Measurements from ENCODE around the gene CASP8AP2.
"Not testable (repeated sequence)": the region's sequence is repeated elsewhere in the genome, so short reads cannot be mapped to it uniquely, and the experiment has no call there.

The CASP8AP2 gene

GRCh38 chr6:89792881-89793280 lies 36.8 kb upstream of the CASP8AP2 start:
- Histone ChIP-seq H3K4me3 (ENCODE audit: insufficient read depth, low read depth, low read length, poor library complexity, severe bottlenecking) (no peak overlapping the region), H3K9me3 (ENCODE audit: control insufficient read depth, low read length) (no peaks in the 10 kb centered on the region), H3K36me3 (ENCODE audit: control insufficient read depth, insufficient read depth, low read length) (peaks cover 29% of the 10 kb centered on the region), H3K27ac (ENCODE audit: insufficient read depth, low read length, poor library complexity, severe bottlenecking) (no peak overlapping the region), H3K4me1 (ENCODE audit: control insufficient read depth, insufficient read depth, low read length, poor library complexity, severe bottlenecking) (peaks cover 12% of the 10 kb centered on the region), H3K27me3 (replicated peaks; ENCODE audit: control insufficient read depth, insufficient read depth, low read length, poor library complexity, severe bottlenecking) (no peaks in the 10 kb centered on the region)
- no peak for DNase-seq

DNA sequence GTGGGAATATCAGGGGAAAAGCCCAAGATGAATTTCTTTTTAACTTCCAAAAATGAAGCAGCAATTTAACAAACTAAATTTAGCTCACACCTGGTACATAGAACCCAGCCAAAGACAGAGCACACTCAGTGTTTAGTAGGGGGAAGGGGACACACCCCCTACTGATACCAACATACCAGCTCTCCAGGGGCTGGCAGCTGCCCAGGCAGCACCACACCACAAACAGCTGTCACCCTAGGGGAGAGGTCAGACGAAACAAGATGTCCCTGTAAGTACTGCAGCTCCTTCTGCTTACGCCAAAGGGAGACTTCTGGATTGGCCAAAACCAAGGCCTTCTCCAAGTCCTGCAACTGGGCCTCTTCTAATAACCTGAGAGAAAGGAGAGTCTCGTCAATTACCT lies 36.1 kb upstream of the CASP8AP2 start:
- H3K9me3 ChIP-seq (ENCODE audit: control insufficient read depth, low read length): no peaks in the 10 kb centered on the region
- no peak overlapping the region for H3K27ac ChIP-seq (ENCODE audit: insufficient read depth, low read length, poor library complexity, severe bottlenecking)
- peaks cover 12% of the 10 kb centered on the region for H3K4me1 ChIP-seq (ENCODE audit: control insufficient read depth, insufficient read depth, low read length, poor library complexity, severe bottlenecking)
- H3K27me3 ChIP-seq (replicated peaks; ENCODE audit: control insufficient read depth, insufficient read depth, low read length, poor library complexity, severe bottlenecking): no peaks in the 10 kb centered on the region
- no peak overlapping the region for H3K4me3 ChIP-seq (ENCODE audit: insufficient read depth, low read depth, low read length, poor library complexity, severe bottlenecking)
- peaks cover 24% of the 10 kb centered on the region for H3K36me3 ChIP-seq (ENCODE audit: control insufficient read depth, insufficient read depth, low read length)
- DNase-seq: no peak

GRCh38 chr6:89794324-89794723 lies 35.4 kb upstream of the CASP8AP2 start:
- DNase-seq: no peak
- Histone ChIP-seq H3K27ac (ENCODE audit: insufficient read depth, low read length, poor library complexity, severe bottlenecking) (no peak overlapping the region), H3K27me3 (replicated peaks; ENCODE audit: control insufficient read depth, insufficient read depth, low read length, poor library complexity, severe bottlenecking) (no peaks in the 10 kb centered on the region), H3K9me3 (ENCODE audit: control insufficient read depth, low read length) (no peaks in the 10 kb centered on the region), H3K4me3 (ENCODE audit: insufficient read depth, low read depth, low read length, poor library complexity, severe bottlenecking) (peak overlapping the region; percentile 6), H3K4me1 (ENCODE audit: control insufficient read depth, insufficient read depth, low read length, poor library complexity, severe bottlenecking) (peaks cover 12% of the 10 kb centered on the region), H3K36me3 (ENCODE audit: control insufficient read depth, insufficient read depth, low read length) (peaks cover 24% of the 10 kb centered on the region)

DNA sequence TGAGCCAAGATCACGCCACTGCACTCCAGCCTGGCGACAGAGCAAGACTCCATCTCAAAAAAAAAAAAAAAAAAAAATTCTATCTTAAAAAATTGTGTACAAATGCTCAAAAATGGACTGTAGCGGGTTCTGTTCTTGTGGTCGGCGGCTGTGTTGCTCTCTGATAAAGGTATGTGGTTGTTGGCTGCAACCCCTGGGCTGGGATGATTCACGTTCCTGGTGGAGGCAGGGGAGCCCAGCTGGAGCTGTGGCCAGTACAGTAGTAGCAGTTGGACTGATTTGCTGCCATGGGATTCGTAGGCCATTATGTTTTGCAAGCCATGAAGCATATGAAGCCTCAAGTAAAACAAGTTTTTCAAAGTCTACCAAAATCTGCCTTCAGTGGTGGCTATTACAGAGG lies 32.4 kb upstream of the CASP8AP2 start:
- H3K9me3 ChIP-seq (ENCODE audit: control insufficient read depth, low read length): no peaks in the 10 kb centered on the region

DNA sequence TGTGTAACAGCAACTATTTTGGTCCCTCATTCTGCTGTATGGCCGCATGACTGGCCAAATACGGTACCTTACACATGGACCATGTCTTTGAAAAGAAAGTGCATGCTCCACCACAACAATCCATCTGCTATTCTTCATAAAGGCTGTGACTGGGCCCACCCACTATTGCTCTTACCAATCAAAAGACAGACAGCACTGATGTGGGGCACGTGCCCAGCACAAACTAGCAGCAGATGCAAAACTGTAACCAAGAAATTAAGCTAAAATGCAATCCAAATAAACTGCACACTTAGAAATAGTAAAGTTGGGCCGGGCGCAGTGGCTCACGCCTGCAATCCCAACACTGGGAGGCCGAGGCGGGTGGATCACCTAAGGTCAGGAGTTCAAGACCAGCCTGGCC lies 30.6 kb upstream of the CASP8AP2 start:
- Histone ChIP-seq H3K4me3 (ENCODE audit: insufficient read depth, low read depth, low read length, poor library complexity, severe bottlenecking) (no peak overlapping the region), H3K27ac (ENCODE audit: insufficient read depth, low read length, poor library complexity, severe bottlenecking) (no peak overlapping the region), H3K27me3 (replicated peaks; ENCODE audit: control insufficient read depth, insufficient read depth, low read length, poor library complexity, severe bottlenecking) (no peaks in the 10 kb centered on the region), H3K36me3 (ENCODE audit: control insufficient read depth, insufficient read depth, low read length) (peaks cover 6% of the 10 kb centered on the region), H3K9me3 (ENCODE audit: control insufficient read depth, low read length) (no peaks in the 10 kb centered on the region), H3K4me1 (ENCODE audit: control insufficient read depth, insufficient read depth, low read length, poor library complexity, severe bottlenecking) (peaks cover 8% of the 10 kb centered on the region)
- DNase-seq: no peak

More for the DNA sequence above, 32.4 kb upstream of the CASP8AP2 start:
- Histone ChIP-seq H3K4me3 (ENCODE audit: insufficient read depth, low read depth, low read length, poor library complexity, severe bottlenecking) (no peak overlapping the region), H3K36me3 (ENCODE audit: control insufficient read depth, insufficient read depth, low read length) (peaks cover 6% of the 10 kb centered on the region), H3K27ac (ENCODE audit: insufficient read depth, low read length, poor library complexity, severe bottlenecking) (no peak overlapping the region), H3K27me3 (replicated peaks; ENCODE audit: control insufficient read depth, insufficient read depth, low read length, poor library complexity, severe bottlenecking) (no peaks in the 10 kb centered on the region), H3K4me1 (ENCODE audit: control insufficient read depth, insufficient read depth, low read length, poor library complexity, severe bottlenecking) (peaks cover 12% of the 10 kb centered on the region)
- no peak for DNase-seq

DNA sequence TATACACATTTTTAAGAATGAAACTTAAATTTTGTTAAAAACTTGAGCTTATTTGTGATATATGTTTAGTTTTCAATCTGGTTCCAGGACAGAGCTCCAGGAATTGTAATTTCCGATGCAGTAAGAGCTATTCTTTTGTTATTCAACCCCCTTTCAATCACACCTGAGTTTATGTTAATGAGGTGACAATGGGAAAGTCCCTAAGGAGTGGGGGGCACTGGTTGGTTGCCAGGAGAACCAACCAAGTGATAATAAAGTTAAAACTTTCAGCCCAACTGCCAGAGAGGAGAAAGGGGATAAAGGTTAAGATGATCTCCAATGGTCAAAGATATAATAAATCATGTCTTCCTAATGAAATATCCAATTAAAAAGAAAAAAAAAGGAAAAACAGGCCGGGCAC lies 29.9 kb upstream of the CASP8AP2 start:
- Histone ChIP-seq H3K27me3 (replicated peaks; ENCODE audit: control insufficient read depth, insufficient read depth, low read length, poor library complexity, severe bottlenecking) (no peaks in the 10 kb centered on the region), H3K4me1 (ENCODE audit: control insufficient read depth, insufficient read depth, low read length, poor library complexity, severe bottlenecking) (peaks cover 2% of the 10 kb centered on the region), H3K9me3 (ENCODE audit: control insufficient read depth, low read length) (no peaks in the 10 kb centered on the region), H3K27ac (ENCODE audit: insufficient read depth, low read length, poor library complexity, severe bottlenecking) (no peak overlapping the region), H3K4me3 (ENCODE audit: insufficient read depth, low read depth, low read length, poor library complexity, severe bottlenecking) (no peak overlapping the region), H3K36me3 (ENCODE audit: control insufficient read depth, insufficient read depth, low read length) (peaks cover 6% of the 10 kb centered on the region)
- no peak for DNase-seq

DNA sequence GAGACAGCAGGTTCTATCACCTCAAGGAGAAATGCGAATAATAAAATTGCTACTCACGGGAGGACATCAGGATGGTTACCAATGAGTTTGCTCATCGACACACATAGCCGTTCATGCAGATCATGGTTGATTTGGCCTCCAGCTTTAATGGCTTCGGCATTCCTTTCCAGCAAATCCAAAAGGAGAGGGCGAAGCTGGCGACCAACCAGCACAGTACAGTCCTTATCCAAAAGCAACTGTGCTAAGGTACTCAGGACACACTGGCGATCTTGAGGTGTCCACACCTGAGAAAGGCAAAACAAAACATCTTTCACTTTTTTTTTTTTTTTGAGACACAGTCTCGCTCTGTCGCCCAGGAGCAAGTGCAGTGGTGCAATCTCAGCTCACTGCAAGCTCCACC lies 26.4 kb upstream of the CASP8AP2 start:
- Histone ChIP-seq H3K4me1 (ENCODE audit: control insufficient read depth, insufficient read depth, low read length, poor library complexity, severe bottlenecking) (no peaks in the 10 kb centered on the region), H3K27ac (ENCODE audit: insufficient read depth, low read length, poor library complexity, severe bottlenecking) (no peak overlapping the region), H3K27me3 (replicated peaks; ENCODE audit: control insufficient read depth, insufficient read depth, low read length, poor library complexity, severe bottlenecking) (no peaks in the 10 kb centered on the region), H3K4me3 (ENCODE audit: insufficient read depth, low read depth, low read length, poor library complexity, severe bottlenecking) (no peak overlapping the region), H3K36me3 (ENCODE audit: control insufficient read depth, insufficient read depth, low read length) (peaks cover 6% of the 10 kb centered on the region), H3K9me3 (ENCODE audit: control insufficient read depth, low read length) (no peaks in the 10 kb centered on the region)
- DNase-seq: no peak

- H3K27ac ChIP-seq (ENCODE audit: insufficient read depth, low read length, poor library complexity, severe bottlenecking): no peak overlapping the region
- no peak overlapping the region for H3K4me3 ChIP-seq (ENCODE audit: insufficient read depth, low read depth, low read length, poor library complexity, severe bottlenecking)
- peaks cover 6% of the 10 kb centered on the region for H3K36me3 ChIP-seq (ENCODE audit: control insufficient read depth, insufficient read depth, low read length)
- no peaks in the 10 kb centered on the region for H3K9me3 ChIP-seq (ENCODE audit: control insufficient read depth, low read length)
- DNase-seq: no peak
- no peaks in the 10 kb centered on the region for H3K27me3 ChIP-seq (replicated peaks; ENCODE audit: control insufficient read depth, insufficient read depth, low read length, poor library complexity, severe bottlenecking)
- no peaks in the 10 kb centered on the region for H3K4me1 ChIP-seq (ENCODE audit: control insufficient read depth, insufficient read depth, low read length, poor library complexity, severe bottlenecking)
Measured at GRCh38 chr6:89805814-89806371, 23.8 kb upstream of the CASP8AP2 start.

DNA sequence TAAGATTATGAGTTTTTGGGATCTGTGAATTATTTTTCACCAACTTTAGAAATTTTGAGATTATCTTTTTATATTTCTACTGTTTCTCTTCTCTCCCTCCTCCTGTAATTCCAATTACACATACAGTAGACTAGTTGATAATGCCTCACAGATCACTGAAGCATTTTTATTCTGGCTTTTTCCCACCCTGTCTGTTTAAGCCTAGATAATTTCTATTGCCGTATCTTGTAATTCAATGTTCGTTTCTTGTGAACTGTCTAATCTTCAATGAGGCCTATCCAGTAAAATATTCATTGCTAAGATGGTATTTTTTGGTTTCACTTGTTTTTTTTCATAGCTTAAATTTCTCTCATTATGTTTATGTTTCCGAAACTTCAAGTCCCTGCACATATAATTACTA lies 22.1 kb upstream of the CASP8AP2 start:
- Histone ChIP-seq H3K27me3 (replicated peaks; ENCODE audit: control insufficient read depth, insufficient read depth, low read length, poor library complexity, severe bottlenecking) (no peaks in the 10 kb centered on the region), H3K36me3 (ENCODE audit: control insufficient read depth, insufficient read depth, low read length) (peaks cover 6% of the 10 kb centered on the region), H3K27ac (ENCODE audit: insufficient read depth, low read length, poor library complexity, severe bottlenecking) (no peak overlapping the region), H3K4me1 (ENCODE audit: control insufficient read depth, insufficient read depth, low read length, poor library complexity, severe bottlenecking) (no peaks in the 10 kb centered on the region), H3K4me3 (ENCODE audit: insufficient read depth, low read depth, low read length, poor library complexity, severe bottlenecking) (no peak overlapping the region), H3K9me3 (ENCODE audit: control insufficient read depth, low read length) (no peaks in the 10 kb centered on the region)
- DNase-seq: no peak

DNA sequence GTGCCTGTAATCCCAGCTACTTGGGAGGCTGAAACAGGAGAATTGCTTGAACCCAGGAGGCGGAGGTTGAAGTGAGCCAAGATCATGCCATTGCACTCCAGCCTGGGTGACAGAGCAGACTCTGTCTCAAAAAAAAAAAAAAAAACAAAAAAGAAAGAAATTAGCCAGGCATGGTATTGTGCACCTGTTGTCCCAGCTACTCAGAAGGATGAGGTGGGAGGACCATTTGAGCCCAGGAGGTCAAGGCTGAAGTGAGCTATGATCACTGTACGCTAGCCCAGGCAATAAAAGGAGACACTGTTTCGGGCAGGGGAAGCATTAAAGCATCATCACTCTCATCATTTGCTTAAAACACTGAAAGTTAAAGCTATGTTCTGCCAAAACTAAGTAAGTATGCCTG lies 16.3 kb upstream of the CASP8AP2 start:
- H3K4me1 ChIP-seq (ENCODE audit: control insufficient read depth, insufficient read depth, low read length, poor library complexity, severe bottlenecking); H3K27me3 ChIP-seq (replicated peaks; ENCODE audit: control insufficient read depth, insufficient read depth, low read length, poor library complexity, severe bottlenecking); H3K9me3 ChIP-seq (ENCODE audit: control insufficient read depth, low read length); H3K36me3 ChIP-seq (ENCODE audit: control insufficient read depth, insufficient read depth, low read length); DNase-seq; H3K27ac ChIP-seq (ENCODE audit: insufficient read depth, low read length, poor library complexity, severe bottlenecking); H3K4me3 ChIP-seq (ENCODE audit: insufficient read depth, low read depth, low read length, poor library complexity, severe bottlenecking): not testable (repeated sequence)
